GM18858 (cell line): ENCODE results near the gene RTN4.
"Not testable (repeated sequence)": the region's sequence is repeated elsewhere in the genome, so short reads cannot be mapped to it uniquely, and the experiment has no call there.

Experiments used
- ATAC-seq: cut with Tn5 transposase; IDR thresholded peaks from one replicate; pipeline ENCODE4 v1.9.1; 2021; ENCODE audit not compliant: unreplicated experiment

Gene RTN4

GRCh38 chr2:55011831-55012671, 38.2 kb downstream of the RTN4 start:
- no peak for ATAC-seq

- ATAC-seq, result no peak
Measured at GRCh38 chr2:55010915-55011314, 39.3 kb downstream of the RTN4 start.

GRCh38 chr2:55010149-55010591, 40.1 kb downstream of the RTN4 start:
- peak; percentile 92 for ATAC-seq

GRCh38 chr2:55009277-55010060, 40.8 kb downstream of the RTN4 start:
- no peak for ATAC-seq

- ATAC-seq, result no peak
Measured at GRCh38 chr2:55006306-55006705, 43.9 kb downstream of the RTN4 start.

- ATAC-seq, result no peak
Measured at GRCh38 chr2:55003706-55004639, 46.3 kb downstream of the RTN4 start.

GRCh38 chr2:55001716-55002115, 48.5 kb downstream of the RTN4 start:
- ATAC-seq, result no peak

GRCh38 chr2:55000341-55000740, 49.9 kb downstream of the RTN4 start:
- no peak for ATAC-seq

GRCh38 chr2:54999182-54999581, 51.1 kb downstream of the RTN4 start:
- ATAC-seq, result peak; percentile 35

GRCh38 chr2:54997826-54998225, 52.4 kb downstream of the RTN4 start:
- no peak for ATAC-seq

- no peak for ATAC-seq
Measured at GRCh38 chr2:54995553-54995952, 54.7 kb downstream of the RTN4 start.

- ATAC-seq, result not testable (repeated sequence)
Measured at GRCh38 chr2:54990694-54991093, 59.6 kb downstream of the RTN4 start.

GRCh38 chr2:54988612-54989011, 61.6 kb downstream of the RTN4 start:
- no peak for ATAC-seq

GRCh38 chr2:54986264-54986663, 64.0 kb downstream of the RTN4 start:
- no peak for ATAC-seq

- ATAC-seq, result no peak
Measured at GRCh38 chr2:54984476-54984875, 65.8 kb downstream of the RTN4 start.

GRCh38 chr2:54983345-54984220, 66.7 kb downstream of the RTN4 start:
- ATAC-seq, result no peak

- ATAC-seq, result no peak
Measured at GRCh38 chr2:54981385-54981784, 68.9 kb downstream of the RTN4 start.

- ATAC-seq, result no peak
Measured at GRCh38 chr2:54979321-54980044, 70.8 kb downstream of the RTN4 start.

GRCh38 chr2:54977149-54977548, 73.1 kb downstream of the RTN4 start:
- ATAC-seq, result peak; percentile 92
